ENCODE measurements around the gene IRS2. TPM values are rescaled to one million over a fixed set of nuclear protein-coding genes. Genes with fewer than 3 reads are reported as not detected.

IRS2 gene
- total and polyA plus RNA-seq, 2 donors (not counting 3 experiments of a cell fraction or from before 2014, with no cell fraction given) = 1.6 to 4.4 TPM

DNA sequence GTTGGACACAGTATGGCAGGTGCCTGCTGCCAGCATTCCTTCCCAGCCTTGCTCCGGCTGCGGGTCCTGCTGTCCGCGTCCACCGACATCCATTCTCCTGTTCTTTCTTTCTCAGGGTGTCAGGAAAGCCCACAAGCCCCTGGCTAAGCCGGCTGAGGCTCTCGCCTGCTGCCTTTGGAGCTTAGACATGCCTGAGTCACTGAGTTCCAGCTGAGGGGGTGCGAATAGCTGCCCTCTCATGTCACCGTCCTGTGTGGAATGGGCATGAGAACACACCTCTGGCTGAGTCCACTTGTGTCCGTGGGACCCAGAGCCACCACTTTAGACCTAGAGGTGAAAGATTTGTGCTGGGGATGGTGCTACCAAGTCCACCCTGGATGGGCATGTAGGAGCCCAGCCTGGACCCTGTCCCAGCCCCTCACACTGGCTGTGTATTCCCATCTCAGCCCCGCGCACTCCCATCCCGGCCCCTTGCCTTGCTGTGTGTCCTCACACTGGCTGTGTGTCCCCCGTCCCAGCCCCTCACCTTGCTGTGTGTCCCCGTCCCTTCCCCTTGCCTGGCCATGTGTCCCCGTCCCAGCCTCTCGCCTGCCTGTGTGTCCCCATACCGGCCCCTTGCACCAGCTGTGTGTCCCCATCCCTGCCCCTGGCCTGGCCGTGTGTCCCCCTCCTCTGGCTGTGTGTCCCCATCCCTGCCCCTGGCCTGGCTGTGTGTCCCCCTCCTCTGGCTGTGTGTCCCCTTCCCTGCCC, 24.6 kb upstream of the IRS2 start:
- H3K4me1 ChIP-seq (ENCODE audit: control insufficient read depth, extremely low read depth, insufficient read depth, low read length) = no peaks in the 10 kb centered on the region
- H3K4me2 ChIP-seq (ENCODE audit: insufficient read depth, low read length) = no peak overlapping the region
- H3K9ac ChIP-seq (replicated peaks; ENCODE audit: extremely low read depth, insufficient read depth, low read length) = no peak overlapping the region
- CTCF ChIA-PET = no interaction called here
- no peaks in the 10 kb centered on the region for H3K79me2 ChIP-seq (ENCODE audit: control insufficient read depth, insufficient read depth, low read length)
- no peak for FAIRE-seq
- no peak for DNase-seq (ENCODE audit: low read depth, low spot score)
- no peak overlapping the region for H2AFZ ChIP-seq (ENCODE audit: low read depth, low read length)
- POLR2A ChIA-PET = no interaction called here
- H4K20me1 ChIP-seq (replicated peaks; ENCODE audit: control insufficient read depth, extremely low read depth, insufficient read depth, low read length) = no peaks in the 10 kb centered on the region
- no peak overlapping the region for H3K4me3 ChIP-seq (replicated peaks in 1 of 3; ENCODE audit: insufficient read depth in 1 of 3, low read depth in 1 of 3, low read length in 3 of 3)
- no peaks in the 10 kb centered on the region for H3K9me1 ChIP-seq (replicated peaks; ENCODE audit: control insufficient read depth, extremely low read depth, insufficient read depth, low read length)
- dilution Hi-C loops (cut with MboI; ENCODE audit: extremely low pct_ligation_motif_present, low sequenced_read_pairs) (no loop called here), intact Hi-C loops (cut with micrococcal nuclease) (no loop called here)
- H3K36me3 ChIP-seq (ENCODE audit: control insufficient read depth in 2 of 2, extremely low read depth in 1 of 2, insufficient read depth in 2 of 2, low read length in 2 of 2) = no peaks in the 10 kb centered on the region
- BruUV-seq (replicated peaks) = no TSS peak
- H3K9me3 ChIP-seq (replicated peaks; ENCODE audit: control insufficient read depth, insufficient read depth, low read length) = no peaks in the 10 kb centered on the region
- H3K27me3 ChIP-seq (ENCODE audit: control insufficient read depth in 2 of 2, insufficient read depth in 2 of 2, low read length in 2 of 2) = no peaks in the 10 kb centered on the region
- no peak overlapping the region for H3K27ac ChIP-seq (ENCODE audit: insufficient read depth, low read depth, low read length)
- TF ChIP-seq, protein P1, sequence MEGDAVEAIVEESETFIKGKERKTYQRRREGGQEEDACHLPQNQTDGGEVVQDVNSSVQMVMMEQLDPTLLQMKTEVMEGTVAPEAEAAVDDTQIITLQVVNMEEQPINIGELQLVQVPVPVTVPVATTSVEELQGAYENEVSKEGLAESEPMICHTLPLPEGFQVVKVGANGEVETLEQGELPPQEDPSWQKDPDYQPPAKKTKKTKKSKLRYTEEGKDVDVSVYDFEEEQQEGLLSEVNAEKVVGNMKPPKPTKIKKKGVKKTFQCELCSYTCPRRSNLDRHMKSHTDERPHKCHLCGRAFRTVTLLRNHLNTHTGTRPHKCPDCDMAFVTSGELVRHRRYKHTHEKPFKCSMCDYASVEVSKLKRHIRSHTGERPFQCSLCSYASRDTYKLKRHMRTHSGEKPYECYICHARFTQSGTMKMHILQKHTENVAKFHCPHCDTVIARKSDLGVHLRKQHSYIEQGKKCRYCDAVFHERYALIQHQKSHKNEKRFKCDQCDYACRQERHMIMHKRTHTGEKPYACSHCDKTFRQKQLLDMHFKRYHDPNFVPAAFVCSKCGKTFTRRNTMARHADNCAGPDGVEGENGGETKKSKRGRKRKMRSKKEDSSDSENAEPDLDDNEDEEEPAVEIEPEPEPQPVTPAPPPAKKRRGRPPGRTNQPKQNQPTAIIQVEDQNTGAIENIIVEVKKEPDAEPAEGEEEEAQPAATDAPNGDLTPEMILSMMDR (IDR thresholded peaks at IDR 0.05; ENCODE audit: extremely low read depth in 1 of 2, insufficient read depth in 1 of 2, low read depth in 1 of 2, low read length in 2 of 2) = no peak
- TF ChIP-seq GATA2 (IDR thresholded peaks at IDR 0.05; ENCODE audit: insufficient read depth, insufficient read length, low read depth, low read length) = no peak
- no peak for TF ChIP-seq POLR2AphosphoS5 (IDR thresholded peaks at IDR 0.05; ENCODE audit: insufficient read depth, low read depth, low read length)
- no peak for TF ChIP-seq MYC (IDR thresholded peaks at IDR 0.05; ENCODE audit: low read depth, low read length)
- no peak for TF ChIP-seq FOS (IDR thresholded peaks at IDR 0.05; ENCODE audit: borderline replicate concordance, insufficient read depth, low read length)
- TF ChIP-seq EZH2 (IDR thresholded peaks at IDR 0.05; ENCODE audit: borderline replicate concordance, low read depth, low read length, severe bottlenecking) = no peak
